ENCODE data around the gene FMN1.

GRCh38 chr15:32830241-32830640 is 364.3 kb downstream of the FMN1 start:
- TF ChIP-seq CTCF (conservative IDR thresholded peaks at IDR 0.05; ENCODE audit: low read depth, low read length) (no peak), EZH2 (IDR thresholded peaks at IDR 0.05; ENCODE audit: borderline replicate concordance, low read depth, low read length, poor library complexity, severe bottlenecking) (no peak)

All from A673 (cell line).